Central memory CD8-positive, alpha-beta T cell (primary cell): Measurements from ENCODE around the gene VKORC1L1.
"Not testable (repeated sequence)": the region's sequence is repeated elsewhere in the genome, so short reads cannot be mapped to it uniquely, and the experiment has no call there.

Experiments
- ATAC-seq: fragments of 150-1000 bp; cut with Tn5 transposase; replicated peaks from 2 replicates; pipeline ENCODE4 v1.10.0; 2022; ENCODE audit warnings: mild to moderate bottlenecking, moderate FRiP score, moderate number of reproducible peaks; ENCODE audit not compliant: poor library complexity, severe bottlenecking; ENCODE audit errors: extremely low read depth
- DNase-seq, 2 donors: peaks; one replicate each; pipeline ENCODE4 v3.0.0; 2021; ENCODE audit warnings: low spot score in 2 of 2
- H3K27ac Mint-ChIP-seq: one replicate; pipeline ENCODE4 v1.8.0; 2022; ENCODE audit warnings: low read depth, mild to moderate bottlenecking, moderate library complexity, mixed read lengths
- H3K27me3 Mint-ChIP-seq: one replicate; pipeline ENCODE4 v1.8.0; 2022; ENCODE audit warnings: mixed read lengths
- H3K36me3 Mint-ChIP-seq: one replicate; pipeline ENCODE4 v1.8.0; 2022; ENCODE audit warnings: mild to moderate bottlenecking, moderate library complexity, mixed read lengths; ENCODE audit not compliant: insufficient read depth
- H3K4me1 Mint-ChIP-seq: one replicate; pipeline ENCODE4 v1.8.0; 2022; ENCODE audit warnings: mixed read lengths
- H3K4me3 Mint-ChIP-seq: one replicate; pipeline ENCODE4 v1.8.0; 2022; ENCODE audit warnings: mild to moderate bottlenecking, moderate library complexity, mixed read lengths
- H3K9me3 Mint-ChIP-seq: one replicate; pipeline ENCODE4 v1.8.0; 2022; ENCODE audit warnings: mixed read lengths

Gene VKORC1L1

GRCh38 chr7:65892161-65892560 is 19.3 kb downstream of the VKORC1L1 start:
- ATAC-seq, result no peak
- H3K27me3 Mint-ChIP-seq, result no peaks in the 10 kb centered on the region

GRCh38 chr7:65892835-65893234 is 20.0 kb downstream of the VKORC1L1 start:
- no peak for DNase-seq
- Mint-ChIP-seq H3K27me3 (no peaks in the 10 kb centered on the region), H3K36me3 (peaks cover 12% of the 10 kb centered on the region), H3K27ac (no peak overlapping the region), H3K4me1 (peaks cover 10% of the 10 kb centered on the region), H3K9me3 (no peaks in the 10 kb centered on the region), H3K4me3 (no peak overlapping the region)
- ATAC-seq, result no peak

More at GRCh38 chr7:65892161-65892560, 19.3 kb downstream of the VKORC1L1 start:
- no peak overlapping the region for H3K4me3 Mint-ChIP-seq
- peaks cover 10% of the 10 kb centered on the region for H3K4me1 Mint-ChIP-seq
- DNase-seq, result no peak
- no peaks in the 10 kb centered on the region for H3K9me3 Mint-ChIP-seq
- H3K36me3 Mint-ChIP-seq, result peaks cover 14% of the 10 kb centered on the region
- H3K27ac Mint-ChIP-seq, result no peak overlapping the region

GRCh38 chr7:65896279-65896870 is 23.5 kb downstream of the VKORC1L1 start:
- Mint-ChIP-seq H3K4me3 (no peak overlapping the region), H3K27ac (peak overlapping the region; percentile 49), H3K9me3 (no peaks in the 10 kb centered on the region), H3K27me3 (no peaks in the 10 kb centered on the region), H3K4me1 (no peaks in the 10 kb centered on the region), H3K36me3 (peaks cover 6% of the 10 kb centered on the region)
- ATAC-seq, result no peak
- no peak for DNase-seq

- H3K36me3 Mint-ChIP-seq, H3K27me3 Mint-ChIP-seq, H3K4me3 Mint-ChIP-seq, H3K9me3 Mint-ChIP-seq, H3K27ac Mint-ChIP-seq, H3K4me1 Mint-ChIP-seq, DNase-seq, ATAC-seq: not testable (repeated sequence)
Observed at GRCh38 chr7:65897289-65897688, 24.4 kb downstream of the VKORC1L1 start.

- not testable (repeated sequence) for H3K27me3 Mint-ChIP-seq, H3K9me3 Mint-ChIP-seq, H3K4me3 Mint-ChIP-seq, DNase-seq, H3K4me1 Mint-ChIP-seq, H3K27ac Mint-ChIP-seq, H3K36me3 Mint-ChIP-seq, ATAC-seq
Observed at GRCh38 chr7:65898677-65899447, 26.0 kb downstream of the VKORC1L1 start.

- Mint-ChIP-seq H3K27me3 (no peaks in the 10 kb centered on the region), H3K36me3 (peaks cover 1% of the 10 kb centered on the region), H3K4me1 (peaks cover 6% of the 10 kb centered on the region), H3K9me3 (peaks cover 9% of the 10 kb centered on the region), H3K27ac (no peak overlapping the region), H3K4me3 (no peak overlapping the region)
- ATAC-seq, result no peak
- no peak for DNase-seq
Observed at GRCh38 chr7:65902306-65902705, 29.4 kb downstream of the VKORC1L1 start.

GRCh38 chr7:65907501-65908198 is 34.8 kb downstream of the VKORC1L1 start:
- no peak for DNase-seq
- H3K36me3 Mint-ChIP-seq, result no peaks in the 10 kb centered on the region
- ATAC-seq, result no peak
- peaks cover 6% of the 10 kb centered on the region for H3K4me1 Mint-ChIP-seq
- H3K27ac Mint-ChIP-seq, result no peak overlapping the region
- no peaks in the 10 kb centered on the region for H3K27me3 Mint-ChIP-seq
- no peak overlapping the region for H3K4me3 Mint-ChIP-seq
- H3K9me3 Mint-ChIP-seq, result no peaks in the 10 kb centered on the region

GRCh38 chr7:65910237-65910636 is 37.4 kb downstream of the VKORC1L1 start:
- Mint-ChIP-seq H3K4me3 (no peak overlapping the region), H3K4me1 (peaks cover 6% of the 10 kb centered on the region), H3K9me3 (no peaks in the 10 kb centered on the region), H3K27ac (no peak overlapping the region), H3K27me3 (no peaks in the 10 kb centered on the region), H3K36me3 (no peaks in the 10 kb centered on the region)
- ATAC-seq (no peak), DNase-seq (no peak)

- no peak overlapping the region for H3K27ac Mint-ChIP-seq
- H3K9me3 Mint-ChIP-seq, result no peaks in the 10 kb centered on the region
- no peak overlapping the region for H3K4me3 Mint-ChIP-seq
- peaks cover 4% of the 10 kb centered on the region for H3K4me1 Mint-ChIP-seq
- no peaks in the 10 kb centered on the region for H3K36me3 Mint-ChIP-seq
- ATAC-seq (no peak), DNase-seq (no peak)
- no peaks in the 10 kb centered on the region for H3K27me3 Mint-ChIP-seq
Observed at GRCh38 chr7:65912237-65912636, 39.4 kb downstream of the VKORC1L1 start.

GRCh38 chr7:65915921-65916657 is 43.2 kb downstream of the VKORC1L1 start:
- H3K9me3 Mint-ChIP-seq, result no peaks in the 10 kb centered on the region
- ATAC-seq, result no peak

GRCh38 chr7:65923316-65923715 is 50.4 kb downstream of the VKORC1L1 start:
- no peaks in the 10 kb centered on the region for H3K27me3 Mint-ChIP-seq
- H3K27ac Mint-ChIP-seq, result peak overlapping the region; percentile 10
- ATAC-seq (no peak), DNase-seq (no peak)
- H3K4me3 Mint-ChIP-seq, result no peak overlapping the region
- H3K9me3 Mint-ChIP-seq, result no peaks in the 10 kb centered on the region
- peaks cover 29% of the 10 kb centered on the region for H3K4me1 Mint-ChIP-seq
- peaks cover 2% of the 10 kb centered on the region for H3K36me3 Mint-ChIP-seq

More at GRCh38 chr7:65915921-65916657, 43.2 kb downstream of the VKORC1L1 start:
- H3K4me1 Mint-ChIP-seq, result peaks cover 13% of the 10 kb centered on the region
- H3K27ac Mint-ChIP-seq, result no peak overlapping the region
- no peaks in the 10 kb centered on the region for H3K27me3 Mint-ChIP-seq
- DNase-seq, result no peak
- no peaks in the 10 kb centered on the region for H3K36me3 Mint-ChIP-seq
- H3K4me3 Mint-ChIP-seq, result no peak overlapping the region

GRCh38 chr7:65924193-65924592 is 51.3 kb downstream of the VKORC1L1 start:
- Mint-ChIP-seq H3K4me1 (peaks cover 36% of the 10 kb centered on the region), H3K27ac (no peak overlapping the region), H3K4me3 (no peak overlapping the region), H3K9me3 (no peaks in the 10 kb centered on the region), H3K27me3 (no peaks in the 10 kb centered on the region), H3K36me3 (peaks cover 2% of the 10 kb centered on the region)
- DNase-seq (no peak), ATAC-seq (no peak)
